Left lung (tissue), 10 donors: ENCODE measurements around the gene DNAJC22. TPM values are rescaled to one million over a fixed set of nuclear protein-coding genes. Genes with fewer than 3 reads are reported as not detected.

Experiments used
- ATAC-seq: fragments of 200-7000 bp; cut with Tn5 transposase; one replicate; pipeline ENCODE4 v1.9.1; 2020; ENCODE audit warnings: moderate library complexity
- DNase-seq, 4 donors: peaks; one replicate each; pipeline ENCODE4 v3.0.0-alpha.2; 2013 to 2020
- H3K27ac ChIP-seq, 2 donors: fragments of 200-600 bp; sonication (generic) in 1 of 2; one replicate each; pipeline versions ENCODE4 v1.5.0 to v1.8.0; 2020 to 2021
- H3K27me3 ChIP-seq, 2 donors: fragments of 200-600 bp; sonication (generic) in 1 of 2; one replicate each; pipeline versions ENCODE4 v1.5.0 to v1.8.0; 2020 to 2021
- H3K36me3 ChIP-seq, 2 donors: fragments of 200-600 bp; sonication (generic) in 1 of 2; one replicate each; pipeline versions ENCODE4 v1.5.0 to v1.8.0; 2020 to 2021
- H3K4me1 ChIP-seq, 2 donors: fragments of 200-600 bp; one replicate each; pipeline ENCODE4 v1.8.0; 2021
- H3K4me3 ChIP-seq, 2 donors: fragments of 200-600 bp; sonication (generic) in 1 of 2; one replicate each; pipeline versions ENCODE4 v1.5.0 to v1.8.0; 2020 to 2021; ENCODE audit warnings: mild to moderate bottlenecking in 1 of 2
- H3K9me3 ChIP-seq, 2 donors: fragments of 200-600 bp; sonication (generic) in 1 of 2; one replicate each; pipeline versions ENCODE4 v1.5.0 to v1.8.0; 2020 to 2021
- intact Hi-C, 2 donors: fragments of 100-400 bp; cut with DNase I; formaldehyde crosslinking; loops; one replicate each; pipeline versions ENCODE4 v1.11.2 to v1.14.2; 2022
- polyA plus RNA-seq, 6 donors: library from polyadenylated mRNA; unstranded; fragments of 120-200 nt; gene quantifications; one replicate each; pipeline ENCODE4 v1.2.1, GENCODE V29; 2013; ENCODE audit not compliant: insufficient read length in 6 of 6
- total RNA-seq, 2 donors: library from RNA; stranded (reverse); fragmentation: NEBNext Ultra II Directional; extraction: Animal tissue kit (Norgen Biotek cat#: 25700); gene quantifications; one replicate each; pipeline ENCODE4 v1.2.1, GENCODE V29; 2021
- TF ChIP-seq, protein P1 (sequence below), 2 donors: fragments of 200-600 bp; sonication (generic) in 1 of 2; IDR thresholded peaks; one replicate each; pipeline versions ENCODE4 v1.5.0 to v1.8.0; 2021; ENCODE audit warnings: antibody characterized with exemption in 2 of 2
- donor health status: DM: no; HTN: yes; CAD: no.
- donor health status: DM: no; HTN: no; CAD: no.

Gene DNAJC22
- total and polyA plus RNA-seq, 8 donors = 0.21 to 7.0 (median 6.4) TPM

GRCh38 chr12:49397000-49397399, 50.3 kb downstream of the DNAJC22 start:
- ATAC-seq (no peak), DNase-seq (no peak)

GRCh38 chr12:49400304-49400703, 53.6 kb downstream of the DNAJC22 start:
- Histone ChIP-seq H3K4me1 (no peaks in the 10 kb centered on the region), H3K27me3 (no peaks in the 10 kb centered on the region), H3K4me3 (no peak overlapping the region), H3K9me3 (no peaks in the 10 kb centered on the region), H3K36me3 (no peaks in the 10 kb centered on the region), H3K27ac (no peak overlapping the region)
- no peak for ATAC-seq
- TF ChIP-seq, protein P1, sequence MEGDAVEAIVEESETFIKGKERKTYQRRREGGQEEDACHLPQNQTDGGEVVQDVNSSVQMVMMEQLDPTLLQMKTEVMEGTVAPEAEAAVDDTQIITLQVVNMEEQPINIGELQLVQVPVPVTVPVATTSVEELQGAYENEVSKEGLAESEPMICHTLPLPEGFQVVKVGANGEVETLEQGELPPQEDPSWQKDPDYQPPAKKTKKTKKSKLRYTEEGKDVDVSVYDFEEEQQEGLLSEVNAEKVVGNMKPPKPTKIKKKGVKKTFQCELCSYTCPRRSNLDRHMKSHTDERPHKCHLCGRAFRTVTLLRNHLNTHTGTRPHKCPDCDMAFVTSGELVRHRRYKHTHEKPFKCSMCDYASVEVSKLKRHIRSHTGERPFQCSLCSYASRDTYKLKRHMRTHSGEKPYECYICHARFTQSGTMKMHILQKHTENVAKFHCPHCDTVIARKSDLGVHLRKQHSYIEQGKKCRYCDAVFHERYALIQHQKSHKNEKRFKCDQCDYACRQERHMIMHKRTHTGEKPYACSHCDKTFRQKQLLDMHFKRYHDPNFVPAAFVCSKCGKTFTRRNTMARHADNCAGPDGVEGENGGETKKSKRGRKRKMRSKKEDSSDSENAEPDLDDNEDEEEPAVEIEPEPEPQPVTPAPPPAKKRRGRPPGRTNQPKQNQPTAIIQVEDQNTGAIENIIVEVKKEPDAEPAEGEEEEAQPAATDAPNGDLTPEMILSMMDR (IDR thresholded peaks at IDR 0.05) = no peak
- DNase-seq = no peak
- intact Hi-C loops = no loop called here

More at GRCh38 chr12:49397000-49397399, 50.3 kb downstream of the DNAJC22 start:
- no peak overlapping the region for H3K4me3 ChIP-seq
- intact Hi-C loops = no loop called here
- H3K36me3 ChIP-seq = no peaks in the 10 kb centered on the region
- no peaks in the 10 kb centered on the region for H3K9me3 ChIP-seq
- H3K27me3 ChIP-seq = no peaks in the 10 kb centered on the region
- no peaks in the 10 kb centered on the region for H3K4me1 ChIP-seq
- no peak overlapping the region for H3K27ac ChIP-seq
- TF ChIP-seq, protein P1 (IDR thresholded peaks at IDR 0.05) = no peak

Other genes starting within 250 kb of the DNAJC22 start
- 10 to 100 TPM; 39.9 to 42.8 TPM for gene LMBR1L, start 236.0 kb upstream of the DNAJC22 start, total RNA-seq
- 100 to 1,000 TPM in 1 of 6 donors, 10 to 100 TPM in 5; 67.0 to 102 (median 93.5) TPM for gene LMBR1L, start 236.0 kb upstream of the DNAJC22 start, polyA plus RNA-seq
- gene TUBA1B, start 215.5 kb upstream of the DNAJC22 start, total RNA-seq = 1,000 to 10,000 TPM in 1 of 2 donors, 100 to 1,000 TPM in 1; 603 to 1,153 TPM
- 1,000 to 10,000 TPM in 2 of 6 donors, 100 to 1,000 TPM in 4; 914 to 1,514 (median 981) TPM for gene TUBA1B, start 215.5 kb upstream of the DNAJC22 start, polyA plus RNA-seq
- 100 to 1,000 TPM; 205 to 235 TPM for gene TUBA1A, start 157.8 kb upstream of the DNAJC22 start, total RNA-seq
- 100 to 1,000 TPM; 412 to 675 (median 534) TPM for gene TUBA1A, start 157.8 kb upstream of the DNAJC22 start, polyA plus RNA-seq
- gene TUBA1C, start 81.8 kb upstream of the DNAJC22 start, total RNA-seq = 100 to 1,000 TPM; 153 to 235 TPM
- gene TUBA1C, start 81.8 kb upstream of the DNAJC22 start, polyA plus RNA-seq = 100 to 1,000 TPM; 112 to 180 (median 160) TPM
- gene PRPH, start 51.7 kb upstream of the DNAJC22 start, total RNA-seq = under 1 TPM in 1 of 2 donors, not detected in 1; 0.26 TPM
- gene PRPH, start 51.7 kb upstream of the DNAJC22 start, polyA plus RNA-seq = 1 to 10 TPM; 1.1 to 2.4 (median 1.9) TPM
- gene TROAP, start 23.6 kb upstream of the DNAJC22 start, total RNA-seq = 1 to 10 TPM; 2.4 to 8.0 TPM
- gene TROAP, start 23.6 kb upstream of the DNAJC22 start, polyA plus RNA-seq = 10 to 100 TPM; 22.0 to 43.2 (median 29.8) TPM
- gene C1QL4, start 9.7 kb upstream of the DNAJC22 start, total RNA-seq = not detected
- gene C1QL4, start 9.7 kb upstream of the DNAJC22 start, polyA plus RNA-seq = under 1 TPM in 1 of 6 donors, not detected in 5; 0.07 TPM
- gene SPATS2, start 20.6 kb downstream of the DNAJC22 start, total RNA-seq = 10 to 100 TPM; 14.6 to 21.3 TPM
- gene SPATS2, start 20.6 kb downstream of the DNAJC22 start, polyA plus RNA-seq = 10 to 100 TPM; 61.7 to 77.0 (median 71.8) TPM
- 1 to 10 TPM in 1 of 2 donors, under 1 TPM in 1; 0.15 to 2.4 TPM for gene KCNH3, start 192.1 kb downstream of the DNAJC22 start, total RNA-seq
- 1 to 10 TPM; 1.0 to 1.8 (median 1.5) TPM for gene KCNH3, start 192.1 kb downstream of the DNAJC22 start, polyA plus RNA-seq
- 10 to 100 TPM; 40.5 to 51.6 TPM for gene MCRS1, start 221.3 kb downstream of the DNAJC22 start, total RNA-seq
- 10 to 100 TPM; 46.4 to 65.2 (median 53.2) TPM for gene MCRS1, start 221.3 kb downstream of the DNAJC22 start, polyA plus RNA-seq